Esophagus muscularis mucosa (tissue), 4 donors: ENCODE data around the gene ABTB2. TPM values are rescaled to one million over a fixed set of nuclear protein-coding genes. Genes with fewer than 3 reads are reported as not detected.
A peak's percentile ranks its signal among the peaks of the same experiment; 100 is the strongest.

Experiments
- DNase-seq: peaks from one replicate; pipeline ENCODE4 v3.0.0-alpha.2; 2017; ENCODE audit errors: extremely low spot score
- H3K27ac ChIP-seq, 4 donors: fragments of 200-600 bp; sonication (generic); replicated peaks in 1 of 4; 1 replicate in 3 of 4; 2 replicates in 1 of 4; pipeline ENCODE4 v1.5.1; 2016 to 2019; ENCODE audit warnings: mild to moderate bottlenecking in 1 of 4
- H3K27me3 ChIP-seq, 4 donors: fragments of 200-600 bp; sonication (generic); one replicate each; pipeline versions ENCODE4 v1.5.1 to v1.6.0; 2016 to 2019
- H3K36me3 ChIP-seq, 4 donors: fragments of 200-600 bp; sonication (generic); one replicate each; pipeline ENCODE4 v1.5.1; 2016 to 2019
- H3K4me1 ChIP-seq, 4 donors: fragments of 200-600 bp; sonication (generic); one replicate each; pipeline ENCODE4 v1.5.1; 2016 to 2019
- H3K4me3 ChIP-seq, 4 donors: fragments of 200-600 bp; sonication (generic); 1 replicate in 2 of 4; 2 replicates in 2 of 4; pipeline ENCODE4 v1.5.1; 2016 to 2019; ENCODE audit warnings: mild to moderate bottlenecking in 4 of 4, moderate library complexity in 1 of 4
- H3K9me3 ChIP-seq, 4 donors: fragments of 200-600 bp; sonication (generic); 1 replicate in 3 of 4; 2 replicates in 1 of 4; pipeline ENCODE4 v1.5.1; 2016 to 2019
- EP300 ChIP-seq: sonication (generic); formaldehyde crosslinking; IDR thresholded peaks from one replicate; pipeline ENCODE4 v1.6.1; 2017; ENCODE audit warnings: antibody characterized with exemption
- POLR2A ChIP-seq: fragments of 450-650 bp; IDR thresholded peaks from one replicate; pipeline ENCODE4 v1.6.1; 2017; ENCODE audit warnings: antibody characterized with exemption, moderate library complexity, mild to moderate bottlenecking, low read depth
- POLR2AphosphoS5 ChIP-seq, 2 donors: sonication (generic); formaldehyde crosslinking; IDR thresholded peaks; one replicate each; pipeline ENCODE4 v1.6.1; 2017; ENCODE audit warnings: antibody characterized with exemption in 2 of 2
- WGBS: methylation state at CpG from one replicate; pipeline ENCODE4 v1.1.5; 2018; 5-methylcytosine and 5-hydroxymethylcytosine counted together
- intact Hi-C: fragments of 100-400 bp; cut with DNase I; formaldehyde crosslinking; loops from one replicate; pipeline ENCODE4 v1.15.1; 2023
- total RNA-seq, 4 donors: library from RNA; depleted of rRNA; stranded (reverse); fragments of >200 nt; gene quantifications; one replicate each; pipeline versions ENCODE4 v1.1.0 to v1.2.1, GENCODE V29; 2016
- TF ChIP-seq, protein P1 (sequence below), 3 experiments: fragments of 200-600 bp in 2 of 3; fragments of 450-650 bp in 1 of 3; sonication (generic) in 2 of 3; IDR thresholded peaks; one replicate each; pipeline ENCODE4 v1.5.1; 2017 to 2019; ENCODE audit warnings: antibody characterized with exemption in 3 of 3, mild to moderate bottlenecking in 2 of 3, moderate library complexity in 1 of 3

Gene ABTB2
- total RNA-seq, 4 donors from 2014 or later: 5.0 to 8.0 (median 7.2) TPM

DNA sequence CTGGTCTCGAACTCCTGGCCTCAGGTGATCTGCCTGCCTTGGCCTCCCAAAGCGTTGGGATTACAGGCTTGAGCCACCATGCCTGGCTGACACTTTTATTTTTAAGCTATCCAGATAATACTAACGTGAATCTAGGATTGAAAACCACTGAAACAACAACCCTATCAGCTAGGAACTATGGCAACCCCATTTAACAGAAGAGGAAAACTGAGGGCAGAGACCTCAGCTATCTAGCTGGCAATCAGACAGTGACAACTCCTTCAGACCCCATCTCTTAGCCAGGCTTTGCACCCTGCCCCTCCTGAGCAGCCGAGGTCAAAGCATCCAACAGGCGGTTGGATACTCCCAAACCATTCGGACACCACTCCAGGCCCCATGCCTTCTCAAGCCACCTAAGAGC, 14.1 kb downstream of the ABTB2 start:
- no peak for DNase-seq
- 89% methylated on average over 6 of the region's 6 CpGs for WGBS
- intact Hi-C loops: loop anchor here (10.0 kb wide), 1 partner anchor 79 kb away; no protein-coding TSS in a partner anchor
- Histone ChIP-seq H3K4me3 (no peak overlapping the region), H3K36me3 (no peaks in the 10 kb centered on the region), H3K27ac (peak overlapping the region in 1 of 4 donors; percentile 78), H3K4me1 (peaks cover 52 to 79% (median 72%) of the 10 kb centered on the region in 4 donors), H3K27me3 (no peaks in the 10 kb centered on the region), H3K9me3 (no peaks in the 10 kb centered on the region)
- TF ChIP-seq POLR2AphosphoS5 (IDR thresholded peaks at IDR 0.05): no peak
- TF ChIP-seq, protein P1, sequence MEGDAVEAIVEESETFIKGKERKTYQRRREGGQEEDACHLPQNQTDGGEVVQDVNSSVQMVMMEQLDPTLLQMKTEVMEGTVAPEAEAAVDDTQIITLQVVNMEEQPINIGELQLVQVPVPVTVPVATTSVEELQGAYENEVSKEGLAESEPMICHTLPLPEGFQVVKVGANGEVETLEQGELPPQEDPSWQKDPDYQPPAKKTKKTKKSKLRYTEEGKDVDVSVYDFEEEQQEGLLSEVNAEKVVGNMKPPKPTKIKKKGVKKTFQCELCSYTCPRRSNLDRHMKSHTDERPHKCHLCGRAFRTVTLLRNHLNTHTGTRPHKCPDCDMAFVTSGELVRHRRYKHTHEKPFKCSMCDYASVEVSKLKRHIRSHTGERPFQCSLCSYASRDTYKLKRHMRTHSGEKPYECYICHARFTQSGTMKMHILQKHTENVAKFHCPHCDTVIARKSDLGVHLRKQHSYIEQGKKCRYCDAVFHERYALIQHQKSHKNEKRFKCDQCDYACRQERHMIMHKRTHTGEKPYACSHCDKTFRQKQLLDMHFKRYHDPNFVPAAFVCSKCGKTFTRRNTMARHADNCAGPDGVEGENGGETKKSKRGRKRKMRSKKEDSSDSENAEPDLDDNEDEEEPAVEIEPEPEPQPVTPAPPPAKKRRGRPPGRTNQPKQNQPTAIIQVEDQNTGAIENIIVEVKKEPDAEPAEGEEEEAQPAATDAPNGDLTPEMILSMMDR (IDR thresholded peaks at IDR 0.05): no peak
- TF ChIP-seq POLR2A: no peak
- TF ChIP-seq EP300: no peak

DNA sequence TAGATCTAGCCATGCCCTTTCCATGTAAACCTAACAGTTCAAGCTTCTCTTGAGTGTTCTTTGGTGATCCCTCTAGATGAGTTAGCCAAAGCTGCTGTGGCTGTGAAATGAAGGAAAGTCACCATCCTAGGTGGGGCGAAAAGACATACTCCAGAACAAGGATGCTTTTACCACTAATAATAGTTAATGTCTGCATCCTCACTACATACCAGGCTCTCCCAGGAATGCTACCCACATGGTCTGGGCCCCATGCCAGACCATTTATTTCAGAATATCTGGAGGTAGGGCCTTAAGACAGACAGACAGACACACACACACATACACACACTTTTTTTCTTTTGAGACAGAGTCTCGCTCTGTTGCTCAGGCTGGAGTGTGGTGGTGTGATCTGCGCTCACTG, 14.7 kb downstream of the ABTB2 start:
- Histone ChIP-seq H3K4me1 (peaks cover 49 to 74% (median 67%) of the 10 kb centered on the region in 4 donors), H3K4me3 (no peak overlapping the region), H3K27me3 (no peaks in the 10 kb centered on the region), H3K9me3 (no peaks in the 10 kb centered on the region), H3K27ac (peak overlapping the region; percentile 69 to 79 (median 77)), H3K36me3 (no peaks in the 10 kb centered on the region)
- TF ChIP-seq EP300 (no peak), POLR2A (no peak), POLR2AphosphoS5 (IDR thresholded peaks at IDR 0.05) (no peak)
- TF ChIP-seq, protein P1 (IDR thresholded peaks at IDR 0.05): no peak
- DNase-seq: no peak
- 89% methylated on average over 3 of the region's 3 CpGs for WGBS
- intact Hi-C loops: loop anchor here (10.0 kb wide), 1 partner anchor 78 kb away; no protein-coding TSS in a partner anchor

DNA sequence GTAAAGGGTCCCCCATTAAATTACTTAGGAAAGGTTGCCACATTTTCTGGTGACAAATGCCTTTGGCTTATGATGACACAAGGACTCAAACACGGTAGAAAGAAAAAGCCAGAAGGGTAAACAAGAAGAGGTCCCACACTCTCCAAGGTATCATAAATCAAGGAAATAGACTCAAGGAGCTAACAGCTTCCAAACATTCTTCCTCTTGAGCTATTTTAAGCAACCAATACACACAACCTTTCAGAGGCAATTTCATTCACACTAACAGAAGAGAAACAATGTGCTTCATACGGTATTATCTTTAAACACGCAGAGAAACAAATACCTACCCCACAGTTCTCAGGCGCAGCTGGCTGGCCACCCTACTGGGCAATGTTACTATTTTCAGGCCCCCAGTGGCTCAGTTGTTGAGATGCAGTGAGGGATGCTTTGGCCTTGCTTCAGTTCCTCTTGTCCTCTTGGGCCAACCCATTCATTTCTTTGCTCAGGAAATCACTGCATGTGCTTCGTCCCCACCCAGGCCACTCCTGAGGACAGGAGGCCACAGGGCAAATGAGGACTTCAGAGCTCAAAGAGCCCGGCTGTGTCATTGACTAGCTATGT, 15.8 kb downstream of the ABTB2 start:
- Histone ChIP-seq H3K4me1 (peaks cover 46 to 63% (median 56%) of the 10 kb centered on the region in 4 donors), H3K4me3 (no peak overlapping the region), H3K9me3 (no peaks in the 10 kb centered on the region), H3K36me3 (no peaks in the 10 kb centered on the region), H3K27me3 (no peaks in the 10 kb centered on the region), H3K27ac (peak overlapping the region; percentile 69 to 79 (median 77))
- no peak for DNase-seq
- TF ChIP-seq, protein P1 (IDR thresholded peaks at IDR 0.05): peak in 1 of 3 experiments; percentile 17
- TF ChIP-seq POLR2AphosphoS5 (IDR thresholded peaks at IDR 0.05): peak; percentile 30 to 67
- TF ChIP-seq POLR2A: no peak
- 18% methylated on average over 6 of the region's 6 CpGs for WGBS
- intact Hi-C loops: loop anchor here (10.0 kb wide), 1 partner anchor 77 kb away; no protein-coding TSS in a partner anchor

DNA sequence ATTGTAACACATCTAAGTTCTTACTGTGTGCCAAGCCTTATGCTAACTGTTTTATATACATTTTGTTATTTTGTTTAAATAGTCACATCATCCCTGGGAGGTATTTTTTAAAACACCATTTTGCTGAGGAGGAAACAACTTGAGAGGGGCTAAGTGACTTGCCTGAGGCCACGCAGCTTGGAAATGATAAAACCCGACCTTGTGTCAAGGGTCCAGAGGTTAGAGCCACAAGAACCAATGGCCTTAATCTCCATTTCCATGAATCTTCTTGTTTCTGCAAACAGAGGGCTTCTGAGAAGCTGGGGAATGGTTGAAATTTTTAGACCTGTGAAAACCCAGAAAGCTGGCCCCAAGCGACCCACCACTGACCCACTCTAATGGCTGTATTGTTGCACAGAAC, 16.7 kb downstream of the ABTB2 start:
- Histone ChIP-seq H3K9me3 (no peaks in the 10 kb centered on the region), H3K27me3 (no peaks in the 10 kb centered on the region), H3K4me3 (no peak overlapping the region), H3K4me1 (peaks cover 36 to 54% (median 47%) of the 10 kb centered on the region in 4 donors), H3K27ac (peak overlapping the region in 3 of 4 donors; percentile 76 to 79 (median 78)), H3K36me3 (no peaks in the 10 kb centered on the region)
- no peak for DNase-seq
- no peak for TF ChIP-seq EP300
- TF ChIP-seq, protein P1 (IDR thresholded peaks at IDR 0.05): no peak
- TF ChIP-seq POLR2AphosphoS5 (IDR thresholded peaks at IDR 0.05): no peak
- no peak for TF ChIP-seq POLR2A
- intact Hi-C loops: loop anchor here (10.0 kb wide), 1 partner anchor 76 kb away; no protein-coding TSS in a partner anchor
- WGBS: 95% methylated on average over 3 of the region's 3 CpGs
